AG04450 (cell line): ENCODE measurements around the gene MACROD2. TPM values are rescaled to one million over a fixed set of nuclear protein-coding genes. Genes with fewer than 3 reads are reported as not detected.

Experiments used
- CTCF ChIA-PET: fragments of 300-600, 350-600 bp; formaldehyde crosslinking; extraction: SDS; loops from one replicate; lab custom pipeline; 2022; ENCODE audit warnings: antibody characterized with exemption, inconsistent platforms; lab: Charles Lee
- POLR2A ChIA-PET: fragments of 350-600 bp; formaldehyde crosslinking; extraction: SDS; loops from one replicate; lab custom pipeline; 2021; ENCODE audit warnings: antibody characterized with exemption, inconsistent platforms; lab: Yijun Ruan, JAX
- DNase-seq: peaks from one replicate; pipeline ENCODE4 v3.0.0-alpha.2; 2011; ENCODE audit warnings: low read depth, low spot score
- H3K27ac ChIP-seq: one replicate; pipeline ENCODE4 v1.5.1; 2012; ENCODE audit warnings: low read depth, low read length, control low read depth
- H3K27me3 ChIP-seq: one replicate; pipeline ENCODE4 v1.6.0; 2012; ENCODE audit warnings: low read length; ENCODE audit not compliant: control insufficient read depth, insufficient read depth
- H3K4me3 ChIP-seq: 2 replicates; pipeline ENCODE4 v1.5.1; 2011; ENCODE audit warnings: mild to moderate bottlenecking, low read depth, low read length, control low read depth
- H3K9me3 ChIP-seq: 2 replicates; pipeline ENCODE4 v1.5.1; 2012; ENCODE audit warnings: low read length; ENCODE audit not compliant: control insufficient read depth, insufficient read depth
- polyA plus RNA-seq: library from polyadenylated mRNA; depleted of rRNA; stranded (reverse); fragments of >200 nt; gene quantifications from 2 replicates; pipeline ENCODE4 v1.2.3, GENCODE V29; 2011
- TF ChIP-seq, protein P1 (sequence below): IDR thresholded peaks from 2 replicates; pipeline ENCODE4 v1.5.1; 2011; ENCODE audit warnings: low read depth, low read length, control low read depth, inconsistent platforms

The MACROD2 gene
- polyA plus RNA-seq, 1 experiment = 0.02 TPM

DNA sequence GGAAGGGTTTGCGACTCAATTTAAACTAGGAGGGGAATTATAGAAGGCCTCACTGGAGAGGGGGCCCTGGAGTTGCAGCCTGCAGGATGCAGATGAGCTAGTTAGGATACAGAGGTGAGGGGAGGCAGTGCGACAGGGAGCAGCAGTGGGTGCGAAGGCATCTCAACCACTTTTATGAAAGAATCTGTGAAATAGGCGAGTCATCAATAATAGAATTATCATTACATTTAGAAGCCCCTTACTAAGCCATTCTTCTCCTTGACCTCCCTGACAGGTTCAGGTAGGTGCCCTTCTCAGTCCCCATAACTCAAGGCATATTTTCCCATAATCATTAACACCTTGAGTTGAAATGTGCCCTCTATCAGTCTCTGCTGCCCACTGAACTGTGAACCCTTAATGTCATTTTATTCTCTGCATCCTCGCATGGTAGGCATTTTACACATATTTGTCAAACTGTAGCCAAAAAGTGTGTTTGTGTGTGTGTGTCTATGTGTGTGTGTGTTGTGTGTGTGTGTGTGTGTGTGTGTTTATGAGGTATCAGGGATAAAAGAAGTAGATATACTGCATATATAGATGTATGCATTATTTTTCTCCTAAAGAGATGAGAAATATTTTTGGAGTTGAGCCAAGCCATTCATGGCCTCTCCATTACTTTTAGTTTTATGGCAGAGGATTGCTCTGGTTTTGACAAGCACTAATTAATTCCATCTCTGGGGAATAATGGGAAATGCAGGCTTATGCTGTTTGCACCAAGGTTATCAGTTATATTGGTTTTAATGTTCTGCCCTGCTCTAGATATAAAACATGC is 1679.1 kb downstream of the MACROD2 start:
- H3K27me3 ChIP-seq = no peaks in the 10 kb centered on the region
- no peak overlapping the region for H3K27ac ChIP-seq
- CTCF ChIA-PET = interaction anchor here (0.6 to 2.8 kb wide), 2 partner anchors 20 to 198 kb away, joined by 3 to 10 read pairs; no protein-coding TSS in a partner anchor
- TF ChIP-seq, protein P1, sequence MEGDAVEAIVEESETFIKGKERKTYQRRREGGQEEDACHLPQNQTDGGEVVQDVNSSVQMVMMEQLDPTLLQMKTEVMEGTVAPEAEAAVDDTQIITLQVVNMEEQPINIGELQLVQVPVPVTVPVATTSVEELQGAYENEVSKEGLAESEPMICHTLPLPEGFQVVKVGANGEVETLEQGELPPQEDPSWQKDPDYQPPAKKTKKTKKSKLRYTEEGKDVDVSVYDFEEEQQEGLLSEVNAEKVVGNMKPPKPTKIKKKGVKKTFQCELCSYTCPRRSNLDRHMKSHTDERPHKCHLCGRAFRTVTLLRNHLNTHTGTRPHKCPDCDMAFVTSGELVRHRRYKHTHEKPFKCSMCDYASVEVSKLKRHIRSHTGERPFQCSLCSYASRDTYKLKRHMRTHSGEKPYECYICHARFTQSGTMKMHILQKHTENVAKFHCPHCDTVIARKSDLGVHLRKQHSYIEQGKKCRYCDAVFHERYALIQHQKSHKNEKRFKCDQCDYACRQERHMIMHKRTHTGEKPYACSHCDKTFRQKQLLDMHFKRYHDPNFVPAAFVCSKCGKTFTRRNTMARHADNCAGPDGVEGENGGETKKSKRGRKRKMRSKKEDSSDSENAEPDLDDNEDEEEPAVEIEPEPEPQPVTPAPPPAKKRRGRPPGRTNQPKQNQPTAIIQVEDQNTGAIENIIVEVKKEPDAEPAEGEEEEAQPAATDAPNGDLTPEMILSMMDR = no peak
- POLR2A ChIA-PET = no interaction called here
- DNase-seq = no peak
- no peaks in the 10 kb centered on the region for H3K9me3 ChIP-seq
- no peak overlapping the region for H3K4me3 ChIP-seq

DNA sequence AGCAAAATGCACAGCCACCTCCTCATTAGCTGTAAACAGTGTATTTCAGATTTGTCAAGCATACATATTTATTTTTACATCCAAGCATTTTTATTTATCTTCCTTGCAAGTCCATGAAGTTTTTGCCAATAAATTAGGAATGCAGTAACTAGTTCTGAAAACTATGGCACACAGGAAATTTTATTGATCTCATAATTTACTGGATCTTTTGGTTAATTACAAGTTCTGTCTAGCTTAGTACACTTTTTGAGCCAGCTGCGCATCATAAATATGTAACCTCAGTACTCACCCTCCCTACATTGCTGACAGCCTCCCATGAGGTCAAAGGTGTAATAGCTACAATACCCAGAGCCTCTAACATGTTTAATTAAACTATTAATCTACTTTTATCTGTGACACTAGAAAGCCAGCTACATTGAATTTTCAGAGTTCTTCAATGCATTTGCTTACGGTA is 1679.8 kb downstream of the MACROD2 start:
- TF ChIP-seq, protein P1 = no peak
- ChIA-PET POLR2A (no interaction called here), CTCF (interaction anchor here (0.6 to 2.8 kb wide), 4 partner anchors 19 to 197 kb away, joined by 3 to 10 read pairs (median 4); no protein-coding TSS in a partner anchor)
- no peak overlapping the region for H3K27ac ChIP-seq
- H3K27me3 ChIP-seq = no peaks in the 10 kb centered on the region
- H3K4me3 ChIP-seq = no peak overlapping the region
- no peak for DNase-seq
- H3K9me3 ChIP-seq = no peaks in the 10 kb centered on the region

DNA sequence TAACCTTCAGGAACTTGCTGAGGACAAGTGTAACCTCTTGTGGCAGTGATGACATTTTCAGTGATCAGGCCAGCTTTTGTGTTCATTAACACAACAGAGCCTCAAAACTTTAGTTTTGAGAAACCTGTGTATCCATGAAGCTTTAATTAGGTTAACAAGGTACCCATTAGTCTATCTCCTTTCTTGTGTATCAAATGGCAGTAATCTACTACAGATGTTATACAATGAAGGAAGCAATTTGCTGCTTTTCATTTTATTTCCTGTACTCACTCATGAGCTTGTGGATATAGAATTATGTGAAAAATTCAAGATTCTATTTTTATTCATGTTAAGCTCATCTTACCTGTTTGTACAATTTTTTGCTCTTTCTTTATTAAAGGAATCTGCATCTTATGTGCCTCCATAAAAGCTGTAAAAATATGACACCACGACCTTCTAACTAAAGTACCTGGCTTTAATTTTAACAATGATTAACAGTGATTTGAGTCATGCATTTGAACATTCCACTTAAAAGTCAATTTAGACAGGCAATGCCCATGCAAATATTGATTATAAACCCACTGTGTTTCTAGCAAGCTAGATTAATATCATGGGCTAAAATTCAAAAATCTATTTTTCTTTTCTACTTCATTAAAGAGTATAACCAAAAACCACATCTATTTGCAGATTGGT is 1680.6 kb downstream of the MACROD2 start:
- CTCF ChIA-PET = interaction anchor here (0.9 to 2.8 kb wide), 3 partner anchors 20 to 24 kb away, joined by 3 to 10 read pairs (median 4); no protein-coding TSS in a partner anchor
- Histone ChIP-seq H3K9me3 (no peaks in the 10 kb centered on the region), H3K27ac (no peak overlapping the region), H3K4me3 (no peak overlapping the region), H3K27me3 (no peaks in the 10 kb centered on the region)
- POLR2A ChIA-PET = no interaction called here
- DNase-seq = no peak
- TF ChIP-seq, protein P1 = no peak

DNA sequence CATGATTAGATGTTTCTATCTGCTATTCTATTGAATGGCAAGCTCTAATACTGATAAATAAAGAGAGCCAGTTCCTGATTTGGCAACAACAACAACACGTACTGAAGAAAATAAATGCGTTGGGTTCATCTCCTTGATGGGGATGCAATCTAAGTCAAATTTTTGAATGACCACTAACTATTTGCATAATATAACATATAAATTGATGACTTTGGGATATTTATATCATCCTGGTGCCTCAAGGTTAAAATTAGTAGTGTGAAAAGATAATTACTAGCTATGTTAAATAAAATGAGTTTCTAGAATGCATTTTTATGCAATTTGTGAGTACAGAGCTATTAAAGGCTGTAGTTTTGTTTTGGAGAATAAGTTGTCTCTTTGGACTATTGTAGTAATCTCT is 1681.5 kb downstream of the MACROD2 start:
- H3K27ac ChIP-seq = no peak overlapping the region
- H3K9me3 ChIP-seq = no peaks in the 10 kb centered on the region
- H3K4me3 ChIP-seq = no peak overlapping the region
- ChIA-PET CTCF (interaction anchor here (2.8 kb wide), 1 partner anchor 23 kb away, joined by 10 read pairs; no protein-coding TSS in a partner anchor), POLR2A (interaction anchor here (0.6 kb wide), 1 partner anchor 580 kb away, joined by 10 read pairs; no protein-coding TSS in a partner anchor)
- no peak for DNase-seq
- TF ChIP-seq, protein P1 = no peak
- H3K27me3 ChIP-seq = no peaks in the 10 kb centered on the region

DNA sequence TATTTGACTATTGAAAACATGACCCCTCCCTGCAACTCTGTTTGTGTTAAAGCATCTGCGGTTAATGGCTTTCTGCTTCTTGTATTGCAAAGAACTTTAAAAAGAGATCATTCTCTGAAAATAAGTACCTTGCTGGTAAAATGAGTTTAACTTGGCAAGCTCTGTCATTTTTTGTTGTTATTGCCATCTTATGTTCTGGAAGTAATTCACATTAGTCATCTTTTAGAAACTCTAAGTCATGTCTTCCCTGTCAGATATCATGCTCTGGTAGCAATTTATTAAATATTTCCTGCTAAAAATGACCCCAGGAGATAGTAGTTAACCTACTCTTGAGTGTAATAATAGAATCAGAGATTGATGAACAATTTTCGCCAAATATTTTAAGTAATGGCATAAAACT is 1687.4 kb downstream of the MACROD2 start:
- TF ChIP-seq, protein P1 = no peak
- ChIA-PET CTCF (no interaction called here), POLR2A (no interaction called here)
- no peak overlapping the region for H3K27ac ChIP-seq
- H3K4me3 ChIP-seq = no peak overlapping the region
- no peak for DNase-seq
- no peaks in the 10 kb centered on the region for H3K27me3 ChIP-seq
- H3K9me3 ChIP-seq = no peaks in the 10 kb centered on the region
